ENCODE measurements around the gene ATF4.

DNA sequence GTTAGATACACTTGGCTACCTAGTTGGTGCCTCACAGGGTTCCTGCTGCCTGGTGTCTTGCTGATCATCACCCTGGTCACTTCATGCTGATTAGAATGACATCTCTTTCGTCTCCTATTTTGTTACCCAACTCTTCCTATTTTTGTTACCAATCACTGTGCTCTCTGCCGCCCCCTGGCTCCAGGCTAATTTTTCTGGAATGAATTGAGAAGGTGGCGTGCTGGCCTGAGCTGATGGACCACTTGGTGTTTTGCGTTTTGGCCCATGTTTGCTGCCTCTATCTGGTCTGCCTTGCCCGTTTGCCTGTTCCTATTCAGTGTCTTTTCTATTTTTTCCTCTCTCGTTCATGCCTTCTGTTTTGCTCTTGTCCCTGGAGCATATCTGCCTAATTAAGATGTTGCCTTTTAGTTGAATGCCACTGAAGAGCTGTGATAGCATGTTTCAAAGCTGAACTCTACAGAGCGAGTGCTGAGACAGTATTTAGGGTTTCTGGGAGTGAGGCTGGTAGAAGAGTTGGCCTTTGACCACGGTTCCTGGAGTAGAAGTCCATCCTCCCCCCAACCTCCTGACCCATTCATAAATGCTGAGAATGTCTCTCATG lies 5.9 kb upstream of the ATF4 start:
- TF ChIP-seq POLR2AphosphoS5 (IDR thresholded peaks at IDR 0.05; ENCODE audit: low read depth, low read length) (no peak), TAF1 (IDR thresholded peaks at IDR 0.05; ENCODE audit: borderline replicate concordance, low read depth, low read length) (no peak), POLR2A (IDR thresholded peaks at IDR 0.05; ENCODE audit: low read depth, low read length) (no peak)

Data from GM12892 (cell line).